HL-60 (cell line): Measurements from ENCODE around the gene WWOX.

Experiments
- DNase-seq, 2 experiments: peaks; one replicate each; pipeline ENCODE4 v3.0.0-alpha.2; 2010 to 2020; ENCODE audit warnings: low read depth in 1 of 2, low spot score in 1 of 2
- H3K27ac ChIP-seq: fragments of 250-450 bp; sonication (Bioruptor Pico); replicated peaks from 2 replicates; pipeline ENCODE4 v1.5.1; 2020; ENCODE audit warnings: mild to moderate bottlenecking, moderate library complexity
- H3K27me3 ChIP-seq: fragments of 250-450 bp; sonication (Bioruptor Pico); 2 replicates; pipeline ENCODE4 v1.5.1; 2021; ENCODE audit warnings: mild to moderate bottlenecking, moderate library complexity; ENCODE audit not compliant: insufficient read depth, poor library complexity, severe bottlenecking
- H3K4me3 ChIP-seq: replicated peaks from 2 replicates; pipeline ENCODE4 v1.5.1; 2011; ENCODE audit warnings: mild to moderate bottlenecking, control low read depth, low read length; ENCODE audit not compliant: insufficient read depth
- GABPA ChIP-seq: IDR thresholded peaks from 2 replicates; pipeline ENCODE4 v1.6.1; 2012; ENCODE audit warnings: low read depth
- POLR2AphosphoS5 ChIP-seq: IDR thresholded peaks from 2 replicates; pipeline ENCODE4 v1.6.1; 2012; ENCODE audit warnings: low read depth
- SPI1 ChIP-seq: IDR thresholded peaks from 2 replicates; pipeline ENCODE4 v1.6.1; 2012; ENCODE audit warnings: low read depth, mild to moderate bottlenecking, borderline replicate concordance
- TF ChIP-seq, protein P1 (sequence below): IDR thresholded peaks from one replicate; pipeline ENCODE4 v1.5.1; 2011; ENCODE audit warnings: low read length, control low read depth, inconsistent platforms; ENCODE audit not compliant: insufficient read depth
- TF ChIP-seq, protein P2 (sequence below): IDR thresholded peaks from 2 replicates; pipeline ENCODE4 v1.6.1; 2012; ENCODE audit warnings: low read depth; ENCODE audit not compliant: insufficient replicate concordance

The WWOX gene

DNA sequence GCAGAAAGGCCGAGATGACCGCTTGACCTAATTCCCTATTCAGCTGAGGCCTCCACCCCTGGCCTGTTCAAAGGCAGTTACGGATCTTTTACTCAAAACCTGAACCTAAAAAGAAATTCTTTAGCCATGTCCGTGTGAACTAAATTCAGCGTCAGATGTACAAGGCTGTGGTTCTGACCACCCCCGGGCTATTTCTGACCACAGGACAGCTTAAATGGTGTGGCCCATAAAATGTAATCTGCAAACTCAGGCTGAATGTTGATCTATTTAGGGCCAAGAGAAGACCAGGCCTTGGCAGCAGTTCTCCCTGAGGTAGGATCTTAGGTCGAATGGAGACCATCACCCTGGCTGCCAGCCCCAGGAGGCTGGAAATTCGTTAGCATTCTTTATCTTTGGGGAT, 485.5 kb downstream of the WWOX start:
- H3K27ac ChIP-seq, result no peak overlapping the region
- TF ChIP-seq, protein P1, sequence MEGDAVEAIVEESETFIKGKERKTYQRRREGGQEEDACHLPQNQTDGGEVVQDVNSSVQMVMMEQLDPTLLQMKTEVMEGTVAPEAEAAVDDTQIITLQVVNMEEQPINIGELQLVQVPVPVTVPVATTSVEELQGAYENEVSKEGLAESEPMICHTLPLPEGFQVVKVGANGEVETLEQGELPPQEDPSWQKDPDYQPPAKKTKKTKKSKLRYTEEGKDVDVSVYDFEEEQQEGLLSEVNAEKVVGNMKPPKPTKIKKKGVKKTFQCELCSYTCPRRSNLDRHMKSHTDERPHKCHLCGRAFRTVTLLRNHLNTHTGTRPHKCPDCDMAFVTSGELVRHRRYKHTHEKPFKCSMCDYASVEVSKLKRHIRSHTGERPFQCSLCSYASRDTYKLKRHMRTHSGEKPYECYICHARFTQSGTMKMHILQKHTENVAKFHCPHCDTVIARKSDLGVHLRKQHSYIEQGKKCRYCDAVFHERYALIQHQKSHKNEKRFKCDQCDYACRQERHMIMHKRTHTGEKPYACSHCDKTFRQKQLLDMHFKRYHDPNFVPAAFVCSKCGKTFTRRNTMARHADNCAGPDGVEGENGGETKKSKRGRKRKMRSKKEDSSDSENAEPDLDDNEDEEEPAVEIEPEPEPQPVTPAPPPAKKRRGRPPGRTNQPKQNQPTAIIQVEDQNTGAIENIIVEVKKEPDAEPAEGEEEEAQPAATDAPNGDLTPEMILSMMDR, result no peak
- TF ChIP-seq, protein P2, sequence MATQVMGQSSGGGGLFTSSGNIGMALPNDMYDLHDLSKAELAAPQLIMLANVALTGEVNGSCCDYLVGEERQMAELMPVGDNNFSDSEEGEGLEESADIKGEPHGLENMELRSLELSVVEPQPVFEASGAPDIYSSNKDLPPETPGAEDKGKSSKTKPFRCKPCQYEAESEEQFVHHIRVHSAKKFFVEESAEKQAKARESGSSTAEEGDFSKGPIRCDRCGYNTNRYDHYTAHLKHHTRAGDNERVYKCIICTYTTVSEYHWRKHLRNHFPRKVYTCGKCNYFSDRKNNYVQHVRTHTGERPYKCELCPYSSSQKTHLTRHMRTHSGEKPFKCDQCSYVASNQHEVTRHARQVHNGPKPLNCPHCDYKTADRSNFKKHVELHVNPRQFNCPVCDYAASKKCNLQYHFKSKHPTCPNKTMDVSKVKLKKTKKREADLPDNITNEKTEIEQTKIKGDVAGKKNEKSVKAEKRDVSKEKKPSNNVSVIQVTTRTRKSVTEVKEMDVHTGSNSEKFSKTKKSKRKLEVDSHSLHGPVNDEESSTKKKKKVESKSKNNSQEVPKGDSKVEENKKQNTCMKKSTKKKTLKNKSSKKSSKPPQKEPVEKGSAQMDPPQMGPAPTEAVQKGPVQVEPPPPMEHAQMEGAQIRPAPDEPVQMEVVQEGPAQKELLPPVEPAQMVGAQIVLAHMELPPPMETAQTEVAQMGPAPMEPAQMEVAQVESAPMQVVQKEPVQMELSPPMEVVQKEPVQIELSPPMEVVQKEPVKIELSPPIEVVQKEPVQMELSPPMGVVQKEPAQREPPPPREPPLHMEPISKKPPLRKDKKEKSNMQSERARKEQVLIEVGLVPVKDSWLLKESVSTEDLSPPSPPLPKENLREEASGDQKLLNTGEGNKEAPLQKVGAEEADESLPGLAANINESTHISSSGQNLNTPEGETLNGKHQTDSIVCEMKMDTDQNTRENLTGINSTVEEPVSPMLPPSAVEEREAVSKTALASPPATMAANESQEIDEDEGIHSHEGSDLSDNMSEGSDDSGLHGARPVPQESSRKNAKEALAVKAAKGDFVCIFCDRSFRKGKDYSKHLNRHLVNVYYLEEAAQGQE, result no peak
- no peak for TF ChIP-seq GABPA
- no peak for TF ChIP-seq POLR2AphosphoS5
- TF ChIP-seq SPI1, result no peak
- H3K27me3 ChIP-seq, result no peaks in the 10 kb centered on the region
- no peak for DNase-seq
- no peak overlapping the region for H3K4me3 ChIP-seq

DNA sequence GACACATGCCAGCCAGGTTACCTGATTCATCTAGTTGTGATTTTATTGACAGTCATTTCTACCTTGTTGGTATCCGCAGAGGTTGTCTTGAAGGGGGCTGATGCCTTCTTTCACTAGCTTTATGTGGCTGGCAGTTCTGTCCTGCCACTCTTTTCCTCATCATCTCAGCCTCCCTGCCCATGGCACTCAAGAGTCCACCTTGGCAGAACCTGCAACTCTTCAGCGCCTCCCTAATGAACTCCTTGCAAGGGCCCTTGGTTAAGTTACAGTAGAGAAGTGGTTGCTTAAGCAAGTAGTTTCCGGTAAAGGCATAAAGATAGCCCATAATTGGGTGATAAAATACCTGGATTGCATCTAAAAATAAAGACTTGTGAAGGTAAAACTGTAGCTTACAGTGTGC, 489.9 kb downstream of the WWOX start:
- no peak overlapping the region for H3K27ac ChIP-seq
- H3K4me3 ChIP-seq, result no peak overlapping the region
- H3K27me3 ChIP-seq, result no peaks in the 10 kb centered on the region

DNA sequence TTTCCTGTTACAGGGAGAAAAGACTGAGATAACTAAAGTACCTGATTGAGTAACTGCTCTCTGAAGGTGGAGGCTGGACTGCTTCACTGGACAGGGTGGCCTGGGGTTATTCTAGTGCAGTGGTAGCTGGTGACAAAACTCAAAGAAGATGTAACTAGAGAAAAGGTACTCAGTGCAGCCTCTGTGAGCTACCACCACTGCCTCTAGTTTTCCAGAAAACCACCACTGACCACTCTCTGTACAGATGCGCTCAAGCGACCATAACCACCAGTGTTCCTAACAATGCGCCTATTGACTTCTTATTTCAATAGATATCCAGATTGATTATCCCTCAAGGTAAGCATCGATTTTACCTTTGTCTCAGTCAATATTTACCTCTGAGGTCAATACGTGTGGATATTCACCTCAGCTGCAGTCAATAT, 492.2 kb downstream of the WWOX start:
- Histone ChIP-seq H3K27ac (no peak overlapping the region), H3K4me3 (no peak overlapping the region), H3K27me3 (no peaks in the 10 kb centered on the region)
- DNase-seq, result no peak
- TF ChIP-seq, protein P2, result no peak
- TF ChIP-seq, protein P1, result no peak
- TF ChIP-seq GABPA (no peak), SPI1 (no peak), POLR2AphosphoS5 (no peak)

More for the DNA sequence above, 489.9 kb downstream of the WWOX start:
- TF ChIP-seq, protein P2, result no peak
- no peak for TF ChIP-seq SPI1
- TF ChIP-seq GABPA, result no peak
- TF ChIP-seq POLR2AphosphoS5, result no peak
- TF ChIP-seq, protein P1, result no peak
- DNase-seq, result no peak
